Suprapubic skin (tissue), 3 donors: Measurements from ENCODE around the gene CEPT1.

ENCODE experiments used
- CTCF ChIP-seq, 2 donors: fragments of 200-600 bp in 1 of 2; fragments of 450-650 bp in 1 of 2; sonication (generic) in 1 of 2; IDR thresholded peaks; one replicate each; pipeline ENCODE4 v1.5.1; 2016 to 2019; ENCODE audit warnings: antibody characterized with exemption in 2 of 2, mild to moderate bottlenecking in 1 of 2, moderate library complexity in 1 of 2
- POLR2A ChIP-seq, 2 donors: fragments of 450-650 bp; IDR thresholded peaks; one replicate each; pipeline ENCODE4 v1.6.1; 2017; ENCODE audit warnings: antibody characterized with exemption in 2 of 2, mild to moderate bottlenecking in 2 of 2, moderate library complexity in 2 of 2

GRCh38 chr1:111203681-111204200 lies 63.7 kb downstream of the CEPT1 start:
- TF ChIP-seq POLR2A (IDR thresholded peaks at IDR 0.05) = no peak
- TF ChIP-seq CTCF (IDR thresholded peaks at IDR 0.05) = no peak
